Measurements from ENCODE around the gene KRT35. TPM values are rescaled to one million over a fixed set of nuclear protein-coding genes. Genes with fewer than 3 reads are reported as not detected.

KRT35 gene
- total RNA-seq, 2 experiments from 2014 or later: not detected

- DNase-seq (peak in 1 of 14 experiments; percentile 13), ATAC-seq (ENCODE audit: poor library complexity) (no peak)
- no peaks in the 10 kb centered on the region for H3K9me3 ChIP-seq (ENCODE audit: control insufficient read depth in 1 of 2, insufficient read depth in 1 of 2, low read length in 2 of 2)
- Mint-ChIP-seq H3K9me3 (no peaks in the 10 kb centered on the region), H3K27ac (no peak overlapping the region), H3K36me3 (ENCODE audit: low read depth) (no peaks in the 10 kb centered on the region), H3K27me3 (no peaks in the 10 kb centered on the region), H3K4me1 (ENCODE audit: low read depth) (no peaks in the 10 kb centered on the region), H3K4me3 (no peak overlapping the region)
- ChIA-PET CTCF (no interaction called here), POLR2A (no interaction called here)
- no peak overlapping the region for H3K27ac ChIP-seq (ENCODE audit: low read depth in 1 of 2, low read length in 2 of 2)
- intact Hi-C loops (cut with DNase I, micrococcal nuclease): no loop called here
- no peak overlapping the region for H3K4me3 ChIP-seq (ENCODE audit: low read length)
- H3K36me3 ChIP-seq (ENCODE audit: insufficient read depth, low read length): no peaks in the 10 kb centered on the region
- no peak for TF ChIP-seq CTCF (IDR thresholded peaks at IDR 0.05)
- no peaks in the 10 kb centered on the region for H3K4me1 ChIP-seq (ENCODE audit: insufficient read depth, low read length)
- no peaks in the 10 kb centered on the region for H3K27me3 ChIP-seq (ENCODE audit: control insufficient read depth in 1 of 2, insufficient read depth in 2 of 2, low read length in 2 of 2)
Observed at GRCh38 chr17:41480136-41480535, 815 bp downstream of the KRT35 start.

GRCh38 chr17:41478237-41478636, 2.7 kb downstream of the KRT35 start:
- Mint-ChIP-seq H3K4me1 (ENCODE audit: low read depth) (no peaks in the 10 kb centered on the region), H3K9me3 (no peaks in the 10 kb centered on the region), H3K4me3 (no peak overlapping the region), H3K27me3 (no peaks in the 10 kb centered on the region), H3K27ac (no peak overlapping the region), H3K36me3 (ENCODE audit: low read depth) (no peaks in the 10 kb centered on the region)
- POLR2A ChIA-PET: no interaction called here
- Histone ChIP-seq H3K27ac (ENCODE audit: low read depth in 1 of 2, low read length in 2 of 2) (no peak overlapping the region), H3K4me1 (ENCODE audit: insufficient read depth, low read length) (no peaks in the 10 kb centered on the region), H3K4me3 (ENCODE audit: low read length) (no peak overlapping the region), H3K9me3 (ENCODE audit: control insufficient read depth in 1 of 2, insufficient read depth in 1 of 2, low read length in 2 of 2) (no peaks in the 10 kb centered on the region), H3K36me3 (ENCODE audit: insufficient read depth, low read length) (no peaks in the 10 kb centered on the region), H3K27me3 (ENCODE audit: control insufficient read depth in 1 of 2, insufficient read depth in 2 of 2, low read length in 2 of 2) (no peaks in the 10 kb centered on the region)
- intact Hi-C loops (cut with DNase I, micrococcal nuclease): loop anchor here in 1 of 2 experiments (5.0 kb wide), 1 partner anchor 61 kb away; no protein-coding TSS in a partner anchor
- ATAC-seq (ENCODE audit: poor library complexity) (no peak), DNase-seq (no peak)
- CTCF ChIA-PET: no interaction called here
- no peak for TF ChIP-seq CTCF (IDR thresholded peaks at IDR 0.05)

GRCh38 chr17:41476866-41477815, 3.8 kb downstream of the KRT35 start:
- no peaks in the 10 kb centered on the region for H3K36me3 Mint-ChIP-seq (ENCODE audit: low read depth)
- H3K27me3 Mint-ChIP-seq: no peaks in the 10 kb centered on the region
- H3K27ac Mint-ChIP-seq: no peak overlapping the region
- Histone ChIP-seq H3K36me3 (ENCODE audit: insufficient read depth, low read length) (no peaks in the 10 kb centered on the region), H3K4me1 (ENCODE audit: insufficient read depth, low read length) (no peaks in the 10 kb centered on the region), H3K4me3 (ENCODE audit: low read length) (no peak overlapping the region), H3K27me3 (ENCODE audit: control insufficient read depth in 1 of 2, insufficient read depth in 2 of 2, low read length in 2 of 2) (no peaks in the 10 kb centered on the region), H3K9me3 (ENCODE audit: control insufficient read depth in 1 of 2, insufficient read depth in 1 of 2, low read length in 2 of 2) (no peaks in the 10 kb centered on the region), H3K27ac (ENCODE audit: low read depth in 1 of 2, low read length in 2 of 2) (no peak overlapping the region)
- peaks cover 2% of the 10 kb centered on the region for H3K9me3 Mint-ChIP-seq
- ATAC-seq (ENCODE audit: poor library complexity) (no peak), DNase-seq (no peak)
- ChIA-PET POLR2A (no interaction called here), CTCF (no interaction called here)
- intact Hi-C loops (cut with DNase I, micrococcal nuclease): loop anchor here in 1 of 2 experiments (5.0 kb wide), 1 partner anchor 60 kb away; no protein-coding TSS in a partner anchor
- no peak for TF ChIP-seq CTCF (IDR thresholded peaks at IDR 0.05)
- H3K4me3 Mint-ChIP-seq: no peak overlapping the region
- H3K4me1 Mint-ChIP-seq (ENCODE audit: low read depth): no peaks in the 10 kb centered on the region

Data from CD4-positive, alpha-beta T cell (primary cell).